ENCODE results near the gene KRTAP19-1.

DNA sequence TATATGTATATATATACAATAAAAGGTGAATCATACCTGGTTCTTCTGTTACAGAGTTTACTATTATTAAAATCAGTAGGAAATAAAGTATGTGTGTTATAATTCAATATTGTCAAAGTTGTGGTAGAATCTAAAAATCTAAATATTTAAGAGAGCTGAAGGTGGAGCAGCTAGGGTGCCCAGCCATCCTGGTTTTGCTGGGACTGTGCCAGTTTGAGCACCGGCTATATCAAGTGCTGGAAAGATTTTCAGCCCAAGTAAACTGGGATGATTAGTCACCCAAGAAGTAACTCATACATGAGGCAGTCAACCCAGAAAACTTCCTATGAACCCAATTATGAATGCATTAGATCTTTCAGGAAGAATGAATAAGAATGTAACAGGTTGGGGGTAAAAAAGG is 38.7 kb upstream of the KRTAP19-1 start:
- TF ChIP-seq, protein P1, sequence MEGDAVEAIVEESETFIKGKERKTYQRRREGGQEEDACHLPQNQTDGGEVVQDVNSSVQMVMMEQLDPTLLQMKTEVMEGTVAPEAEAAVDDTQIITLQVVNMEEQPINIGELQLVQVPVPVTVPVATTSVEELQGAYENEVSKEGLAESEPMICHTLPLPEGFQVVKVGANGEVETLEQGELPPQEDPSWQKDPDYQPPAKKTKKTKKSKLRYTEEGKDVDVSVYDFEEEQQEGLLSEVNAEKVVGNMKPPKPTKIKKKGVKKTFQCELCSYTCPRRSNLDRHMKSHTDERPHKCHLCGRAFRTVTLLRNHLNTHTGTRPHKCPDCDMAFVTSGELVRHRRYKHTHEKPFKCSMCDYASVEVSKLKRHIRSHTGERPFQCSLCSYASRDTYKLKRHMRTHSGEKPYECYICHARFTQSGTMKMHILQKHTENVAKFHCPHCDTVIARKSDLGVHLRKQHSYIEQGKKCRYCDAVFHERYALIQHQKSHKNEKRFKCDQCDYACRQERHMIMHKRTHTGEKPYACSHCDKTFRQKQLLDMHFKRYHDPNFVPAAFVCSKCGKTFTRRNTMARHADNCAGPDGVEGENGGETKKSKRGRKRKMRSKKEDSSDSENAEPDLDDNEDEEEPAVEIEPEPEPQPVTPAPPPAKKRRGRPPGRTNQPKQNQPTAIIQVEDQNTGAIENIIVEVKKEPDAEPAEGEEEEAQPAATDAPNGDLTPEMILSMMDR (IDR thresholded peaks at IDR 0.05) = no peak
- TF ChIP-seq POLR2A (IDR thresholded peaks at IDR 0.05) = no peak

Data from esophagus squamous epithelium (tissue), 4 donors.